Fibroblast of gingiva (primary cell): ENCODE data around the gene CHST15.

Experiments
- DNase-seq: peaks from one replicate; pipeline ENCODE4 v3.0.0-alpha.2; 2011; ENCODE audit warnings: low read depth

The CHST15 gene

GRCh38 chr10:124065382-124066125 lies 27.8 kb downstream of the CHST15 start:
- no peak for DNase-seq

- DNase-seq, result no peak
Measured at GRCh38 chr10:124064676-124065075, 28.7 kb downstream of the CHST15 start.

GRCh38 chr10:124063750-124064603 lies 29.4 kb downstream of the CHST15 start:
- DNase-seq, result peak; percentile 95

GRCh38 chr10:124062390-124062789 lies 31.0 kb downstream of the CHST15 start:
- DNase-seq, result no peak

GRCh38 chr10:124061030-124061429 lies 32.4 kb downstream of the CHST15 start:
- DNase-seq, result no peak

GRCh38 chr10:124060148-124060720 lies 33.2 kb downstream of the CHST15 start:
- no peak for DNase-seq

GRCh38 chr10:124059551-124059950 lies 33.8 kb downstream of the CHST15 start:
- no peak for DNase-seq

GRCh38 chr10:124058346-124059003 lies 34.9 kb downstream of the CHST15 start:
- peak; percentile 28 for DNase-seq

- no peak for DNase-seq
Measured at GRCh38 chr10:124057601-124058000, 35.8 kb downstream of the CHST15 start.

GRCh38 chr10:124056337-124056980 lies 36.9 kb downstream of the CHST15 start:
- DNase-seq, result no peak

GRCh38 chr10:124053971-124054370 lies 39.4 kb downstream of the CHST15 start:
- no peak for DNase-seq

GRCh38 chr10:124052561-124052960 lies 40.8 kb downstream of the CHST15 start:
- no peak for DNase-seq

- no peak for DNase-seq
Measured at GRCh38 chr10:124050021-124051015, 43.1 kb downstream of the CHST15 start.

- no peak for DNase-seq
Measured at GRCh38 chr10:124049484-124049883, 43.9 kb downstream of the CHST15 start.

- peak; percentile 38 for DNase-seq
Measured at GRCh38 chr10:124048371-124049290, 44.8 kb downstream of the CHST15 start.

GRCh38 chr10:124047427-124048152 lies 45.8 kb downstream of the CHST15 start:
- no peak for DNase-seq

GRCh38 chr10:124045801-124046355 lies 47.5 kb downstream of the CHST15 start:
- no peak for DNase-seq

GRCh38 chr10:124045276-124045675 lies 48.1 kb downstream of the CHST15 start:
- DNase-seq, result no peak
